HG03457 (cell line): ENCODE data around the gene ABCG1.

Source experiments
- ATAC-seq: cut with Tn5 transposase; IDR thresholded peaks from one replicate; pipeline ENCODE4 v1.9.1; 2021; ENCODE audit warnings: moderate number of reproducible peaks; ENCODE audit not compliant: unreplicated experiment

The ABCG1 gene

DNA sequence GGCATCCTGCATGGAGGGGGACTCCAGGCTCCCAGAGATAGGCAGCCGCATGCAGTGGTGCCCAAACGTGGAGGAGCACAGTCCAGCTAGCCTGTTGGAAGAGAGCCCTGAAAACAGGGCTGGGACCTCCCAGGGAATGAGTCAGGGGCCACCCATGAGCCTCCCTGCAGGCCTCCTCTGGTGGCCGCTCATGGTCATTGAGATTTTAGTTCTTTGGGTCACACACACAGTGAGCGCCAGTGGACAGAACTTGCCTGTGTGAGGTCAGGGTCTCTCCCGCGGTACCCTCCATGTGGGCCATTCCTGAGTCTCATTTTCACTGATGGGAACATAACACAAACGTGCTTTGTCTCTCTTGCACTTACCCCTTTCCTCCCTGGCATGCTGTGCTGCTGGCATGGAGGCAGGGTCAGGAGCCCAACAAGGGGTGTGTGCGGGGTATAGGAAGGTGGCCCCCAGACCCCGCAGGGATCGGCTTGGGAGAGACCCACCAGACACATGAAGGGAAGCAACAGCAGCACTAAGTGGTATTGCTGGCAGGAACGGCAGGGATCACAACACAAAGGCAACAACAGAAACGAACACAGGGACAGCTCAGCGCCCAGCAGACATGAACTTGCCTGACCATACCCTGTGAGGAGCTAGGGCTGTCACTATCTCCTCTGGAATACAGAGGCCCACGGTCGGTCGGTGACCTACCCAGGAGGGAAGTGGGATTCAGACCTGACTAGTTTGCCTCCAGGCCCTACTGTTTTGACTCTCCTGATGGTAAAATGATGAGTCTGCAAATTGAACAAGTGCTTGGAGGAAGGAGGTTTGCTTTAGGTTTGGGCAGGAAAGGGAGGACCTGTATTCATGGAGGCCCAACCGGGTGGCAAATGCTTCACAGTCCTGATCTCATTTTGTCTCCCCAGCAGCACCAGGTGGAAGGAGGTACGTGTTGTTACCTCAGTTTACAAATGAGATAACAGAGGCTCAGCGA is 31.8 kb downstream of the ABCG1 start:
- ATAC-seq: no peak

DNA sequence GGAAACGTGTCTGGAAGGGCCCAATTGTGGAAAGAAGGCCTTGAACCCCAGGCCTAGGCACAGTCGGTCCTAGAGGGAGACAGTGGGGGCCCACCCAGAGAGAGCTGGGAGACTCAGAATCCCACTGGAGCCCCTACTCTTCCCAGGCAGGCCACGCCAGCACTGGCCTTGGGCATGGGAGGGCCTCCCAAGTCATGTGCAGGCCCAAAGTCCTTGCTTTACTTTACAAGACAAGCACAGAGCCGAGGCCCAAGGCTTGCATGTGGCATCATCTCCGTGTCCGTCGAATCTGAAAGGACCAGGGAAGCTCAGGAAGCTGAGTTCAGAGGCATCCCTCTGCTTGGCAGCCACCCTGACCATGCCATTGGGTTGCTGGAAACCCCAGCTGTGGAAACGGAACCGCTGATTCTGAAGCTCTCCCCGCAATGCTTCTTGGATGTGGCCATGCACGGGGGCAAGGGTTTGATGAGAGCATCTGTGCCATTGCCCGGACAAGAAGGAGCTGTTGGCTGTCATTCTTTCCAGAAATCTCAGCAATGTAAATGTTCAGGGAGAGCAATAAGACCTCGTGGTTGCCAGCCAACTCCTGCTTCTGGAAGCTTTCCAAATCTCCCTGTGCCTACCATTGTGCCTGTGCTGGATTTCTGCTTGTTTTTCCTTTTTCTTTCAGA is 32.8 kb downstream of the ABCG1 start:
- ATAC-seq: no peak

DNA sequence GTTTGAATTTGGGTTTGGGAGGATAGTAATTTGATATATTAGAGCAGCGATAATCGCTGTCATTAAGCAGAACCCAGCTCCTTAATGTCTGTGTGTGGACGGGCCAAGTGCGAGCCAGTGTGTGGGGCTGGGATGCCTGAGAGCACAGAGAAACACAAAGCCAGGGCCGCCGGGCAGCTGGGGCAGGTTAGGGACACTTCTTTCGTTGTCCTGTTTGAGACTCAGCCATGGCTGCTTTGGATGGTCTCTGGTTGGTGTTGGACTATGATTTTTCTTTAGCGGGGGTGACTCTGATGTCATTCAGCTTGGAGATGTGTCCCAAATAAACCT is 33.4 kb downstream of the ABCG1 start:
- ATAC-seq: no peak

DNA sequence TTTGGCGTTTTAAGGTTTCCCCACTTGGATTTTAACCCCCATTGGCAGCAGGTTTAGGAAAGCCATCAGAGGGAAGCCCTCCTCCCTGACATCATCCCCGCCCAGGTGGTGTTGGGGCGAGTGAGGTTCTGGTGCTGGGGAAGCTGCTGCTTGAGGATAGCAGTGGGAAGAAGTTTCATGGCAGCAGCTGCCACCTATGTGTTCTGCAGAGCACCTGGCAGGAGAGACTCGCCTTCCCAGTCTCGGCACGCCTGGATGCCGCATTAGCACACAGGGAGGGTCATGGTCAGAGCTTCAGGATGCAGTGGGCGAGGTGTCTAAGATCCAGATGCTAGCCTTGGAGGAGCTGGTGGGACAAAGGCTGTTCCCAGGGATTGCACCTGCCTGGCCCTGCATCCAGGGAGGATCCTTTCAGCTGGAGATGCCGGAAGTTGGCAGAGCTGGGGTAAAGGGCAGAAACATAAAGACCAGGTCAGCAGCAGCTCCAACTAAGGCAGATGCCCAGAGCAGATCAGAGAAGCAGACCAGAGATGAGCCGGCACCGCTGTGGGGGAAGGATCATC is 33.9 kb downstream of the ABCG1 start:
- no peak for ATAC-seq

DNA sequence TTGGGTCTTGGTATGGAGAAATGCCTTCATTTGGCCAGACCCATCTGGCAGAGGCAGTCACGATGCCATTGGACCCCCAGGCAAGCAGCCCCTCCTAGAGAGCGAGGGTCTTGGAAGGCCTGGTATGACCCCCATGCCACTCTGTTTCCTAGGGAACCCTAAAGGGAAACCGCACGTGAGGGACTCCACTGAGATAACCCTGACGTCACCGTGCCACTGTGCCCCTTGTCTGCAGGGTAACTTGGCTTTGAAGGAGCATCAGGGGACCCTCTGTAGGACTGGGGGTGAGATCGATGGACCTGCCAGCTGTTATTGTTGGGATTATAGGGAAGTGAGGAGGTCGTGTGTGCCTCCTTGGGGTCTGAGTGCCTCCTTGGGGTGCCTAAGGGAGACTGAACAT is 34.5 kb downstream of the ABCG1 start:
- ATAC-seq: no peak

DNA sequence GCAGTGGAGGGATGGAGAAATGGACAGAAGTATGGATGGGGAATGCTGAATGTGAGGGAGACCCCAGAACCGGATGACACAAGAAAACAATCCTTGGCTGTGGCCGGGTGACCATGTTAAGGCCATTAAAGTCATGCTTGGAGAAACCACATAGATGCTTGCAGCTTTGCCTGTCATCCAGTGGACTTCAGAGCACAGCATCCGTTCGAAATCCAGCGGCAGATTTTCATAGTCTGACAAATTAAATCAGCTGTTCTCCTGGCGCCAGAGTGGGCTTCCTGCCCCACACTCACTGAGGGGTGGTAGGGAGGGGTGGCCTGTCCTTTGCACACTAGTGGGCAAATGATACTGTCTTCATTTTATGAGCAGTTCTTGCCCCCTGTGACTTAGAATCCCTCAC is 35.1 kb downstream of the ABCG1 start:
- ATAC-seq: no peak

DNA sequence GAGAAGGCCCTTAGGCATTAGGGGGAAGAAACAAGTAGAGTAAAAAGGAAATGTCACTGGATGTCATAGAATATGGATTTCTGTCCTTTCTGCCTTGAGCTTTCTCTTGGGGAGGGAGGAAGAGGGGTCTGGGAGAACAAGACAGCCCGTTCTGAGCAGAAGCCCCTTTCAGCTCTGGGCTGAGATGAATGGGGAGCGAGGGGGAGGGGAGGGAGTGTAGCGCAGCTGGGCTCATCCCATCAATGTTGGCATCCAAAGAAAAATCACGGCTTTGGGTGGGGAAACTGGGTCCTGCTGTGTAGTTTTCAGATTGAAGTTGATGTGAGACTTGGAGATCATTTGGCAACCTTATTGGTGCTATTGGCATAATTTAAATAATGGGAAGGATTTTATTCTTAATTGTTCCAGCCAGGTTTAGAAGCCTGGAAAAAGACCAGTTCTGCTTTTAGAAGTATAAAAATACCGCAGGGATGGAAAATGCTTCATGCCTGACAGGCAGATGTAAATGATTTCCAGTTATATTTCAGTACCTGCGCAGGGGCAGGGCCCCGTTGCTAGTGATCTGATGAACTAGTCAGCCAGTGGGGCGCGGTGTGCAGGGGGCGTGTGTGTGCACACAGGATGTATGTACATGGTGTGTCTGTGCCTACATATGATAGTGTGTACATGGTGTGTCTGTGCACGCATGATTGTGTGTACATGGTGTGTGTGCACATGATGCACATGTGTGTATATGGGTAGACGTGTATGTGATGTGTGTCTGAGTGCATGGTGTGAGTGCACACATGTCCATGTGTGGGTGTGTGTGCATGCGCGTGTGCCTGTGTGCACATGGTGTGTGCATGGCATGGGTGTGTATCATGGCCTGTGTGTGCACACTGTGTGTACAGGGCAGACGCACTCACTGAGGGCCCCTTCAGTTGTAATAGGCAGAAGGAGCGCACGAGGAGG is 36.0 kb downstream of the ABCG1 start:
- no peak for ATAC-seq

DNA sequence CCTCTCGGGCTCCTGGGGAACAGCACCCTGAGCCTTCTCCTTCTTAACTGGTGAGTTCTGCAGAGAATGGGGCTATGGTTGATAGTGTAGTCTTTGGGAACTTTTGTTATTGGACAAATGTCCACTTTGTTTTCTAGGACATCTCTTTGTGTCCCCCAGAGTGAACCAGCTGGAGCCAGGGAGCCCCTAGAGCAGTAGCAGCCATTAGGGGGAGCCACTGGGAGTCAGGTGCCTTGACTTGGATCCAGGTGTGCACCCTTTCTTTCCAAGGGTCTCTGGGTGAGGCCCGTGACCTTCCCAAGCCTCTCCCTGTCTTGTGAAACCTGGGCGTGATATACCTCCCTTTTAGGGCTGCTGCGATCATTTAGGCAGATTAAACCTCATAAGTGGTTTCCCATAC is 36.9 kb downstream of the ABCG1 start:
- ATAC-seq: no peak

DNA sequence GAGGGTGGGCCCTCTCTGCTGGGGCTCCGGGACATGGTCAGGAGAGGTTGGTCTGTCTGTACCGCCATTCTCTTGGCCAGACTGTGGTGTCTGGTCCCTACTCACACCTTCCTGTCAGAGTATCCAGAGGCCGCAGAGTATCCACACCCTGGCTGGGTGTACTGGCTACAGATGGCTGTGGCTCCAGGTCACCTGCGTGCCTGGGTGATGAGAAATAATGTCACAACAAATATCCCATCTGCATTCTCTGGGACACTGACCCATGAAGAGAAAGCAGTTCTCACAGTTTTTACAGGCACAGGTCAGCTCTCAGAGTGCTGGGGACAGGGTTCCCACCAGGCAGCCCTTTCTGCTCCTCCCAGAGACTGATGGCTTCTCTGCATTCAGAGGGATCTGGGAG is 37.4 kb downstream of the ABCG1 start:
- ATAC-seq: no peak

DNA sequence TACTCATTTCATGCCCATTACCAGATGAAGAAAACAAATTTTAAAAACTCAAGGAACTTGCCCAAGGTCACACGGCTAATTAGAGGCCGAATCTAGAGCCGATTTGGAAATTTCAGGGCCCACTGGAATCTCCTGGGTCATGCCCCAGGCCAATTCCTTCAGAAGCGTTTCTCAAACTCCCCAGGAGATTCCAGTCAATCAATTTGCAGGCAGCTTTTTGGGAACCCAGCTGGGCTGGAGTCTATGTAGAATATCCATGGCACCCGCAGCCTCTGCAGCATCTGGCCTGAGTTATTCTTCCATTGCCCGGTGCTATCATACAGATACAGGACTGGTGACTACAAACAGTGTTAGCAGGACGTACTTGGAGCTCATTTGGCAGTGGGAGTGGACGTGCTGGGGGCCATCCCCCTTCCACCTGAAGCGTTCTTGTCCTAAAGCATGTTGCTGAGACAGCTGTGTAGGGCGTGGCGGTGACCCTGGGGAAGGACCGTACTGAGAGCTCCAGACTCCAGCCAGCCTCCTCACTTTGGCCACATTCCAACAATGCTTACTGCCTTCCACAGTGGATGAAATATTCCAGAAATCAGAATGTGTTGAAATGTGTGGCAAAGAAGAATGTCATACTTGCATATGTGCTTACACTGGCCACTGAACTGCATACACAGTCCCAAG is 38.3 kb downstream of the ABCG1 start:
- no peak for ATAC-seq

DNA sequence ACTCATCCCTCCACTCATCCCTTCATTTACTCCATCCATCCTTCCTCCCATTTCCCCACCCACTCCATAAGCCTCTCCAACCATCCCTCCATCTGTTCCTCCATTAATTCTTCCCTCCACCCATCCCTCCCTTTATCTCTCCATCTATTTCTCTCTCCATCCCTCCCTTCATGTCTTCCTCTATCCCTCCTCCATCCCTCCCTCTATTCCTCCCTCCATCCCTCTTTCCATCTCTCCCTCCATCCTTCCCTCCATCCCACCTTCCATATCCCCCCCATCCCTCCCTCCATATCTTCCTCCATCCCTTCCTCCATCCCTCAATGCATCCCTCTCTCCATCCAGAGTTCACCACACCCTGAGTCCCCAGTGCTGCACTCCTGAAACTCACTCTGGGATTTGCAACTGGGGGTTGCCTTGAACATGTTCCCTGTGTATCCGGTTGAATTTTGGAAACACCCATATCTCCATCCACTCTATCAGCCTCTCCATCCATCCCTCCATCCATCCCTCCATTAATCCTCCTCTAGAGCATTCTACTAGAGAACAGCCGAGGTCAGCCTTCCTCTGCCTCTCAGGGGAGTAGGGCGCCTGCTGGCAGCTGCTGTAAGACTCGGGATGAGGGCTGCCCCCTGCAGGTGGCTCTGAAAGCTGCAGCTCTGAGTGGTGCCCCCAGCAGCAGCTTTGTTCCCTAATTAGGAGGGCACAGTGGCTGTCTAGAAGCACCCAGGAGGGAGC is 39.4 kb downstream of the ABCG1 start:
- no peak for ATAC-seq

DNA sequence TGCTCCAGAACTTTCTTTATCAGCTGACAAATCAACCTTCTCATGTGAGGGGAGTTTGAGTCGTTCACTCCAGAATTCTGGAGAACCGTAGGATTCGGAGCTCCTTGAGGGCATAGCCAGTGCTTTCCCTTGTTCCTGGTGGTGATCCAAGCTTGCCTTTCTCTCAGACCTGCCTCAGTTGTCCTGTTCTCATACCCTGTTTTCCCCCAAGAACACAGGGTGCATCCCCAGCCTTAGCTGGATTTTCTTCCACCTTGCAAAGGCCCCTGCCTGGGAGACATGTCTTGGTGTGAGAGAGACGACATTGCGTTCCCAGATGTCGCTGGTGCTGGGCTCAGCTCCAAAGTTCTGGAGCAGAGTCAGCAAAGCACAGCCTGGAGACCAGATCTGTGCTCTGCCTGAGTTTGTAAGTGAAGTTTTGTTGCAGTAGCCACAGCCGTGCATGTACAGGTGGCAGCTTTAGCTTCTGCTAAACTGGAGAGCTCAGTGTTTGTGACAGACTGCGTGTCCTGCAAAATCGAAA is 40.0 kb downstream of the ABCG1 start:
- no peak for ATAC-seq

DNA sequence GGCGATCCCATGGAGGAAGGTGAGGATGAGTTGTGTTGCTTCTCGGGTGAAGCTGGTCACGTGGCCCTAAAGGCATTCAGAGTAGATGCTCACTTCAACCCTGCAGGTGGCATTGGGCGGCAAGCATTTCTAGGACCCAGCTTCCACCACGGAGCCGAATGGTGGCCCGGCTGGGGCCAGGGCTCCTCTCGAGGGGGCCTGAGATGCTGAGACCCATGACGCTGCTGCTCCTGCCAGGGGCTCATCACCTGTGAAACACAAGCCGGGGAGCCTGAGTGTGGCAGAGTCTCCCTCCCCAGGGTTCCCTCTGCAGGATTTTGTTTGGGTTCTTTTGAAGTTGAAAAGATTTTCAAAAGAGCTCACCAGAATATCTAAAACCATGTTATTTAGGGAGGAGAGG is 41.2 kb downstream of the ABCG1 start:
- no peak for ATAC-seq

DNA sequence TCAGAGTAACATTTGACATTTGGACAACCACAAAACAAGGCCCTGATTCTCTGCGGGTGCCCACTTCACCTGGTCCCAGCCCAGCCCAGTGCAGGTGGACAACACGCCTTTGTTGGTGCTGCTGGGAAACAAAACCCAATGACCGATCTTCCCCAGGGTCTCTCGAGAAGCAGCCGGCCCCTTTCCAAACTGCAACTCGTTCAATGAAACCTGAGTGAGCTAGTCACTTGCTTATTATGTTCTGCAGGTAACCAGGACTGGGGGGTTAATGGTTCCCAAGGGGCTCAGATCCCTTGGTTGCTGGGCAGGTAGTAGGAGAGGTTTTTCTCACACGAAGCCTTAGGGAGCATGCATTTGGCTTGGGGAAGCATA is 42.9 kb downstream of the ABCG1 start:
- ATAC-seq: no peak

DNA sequence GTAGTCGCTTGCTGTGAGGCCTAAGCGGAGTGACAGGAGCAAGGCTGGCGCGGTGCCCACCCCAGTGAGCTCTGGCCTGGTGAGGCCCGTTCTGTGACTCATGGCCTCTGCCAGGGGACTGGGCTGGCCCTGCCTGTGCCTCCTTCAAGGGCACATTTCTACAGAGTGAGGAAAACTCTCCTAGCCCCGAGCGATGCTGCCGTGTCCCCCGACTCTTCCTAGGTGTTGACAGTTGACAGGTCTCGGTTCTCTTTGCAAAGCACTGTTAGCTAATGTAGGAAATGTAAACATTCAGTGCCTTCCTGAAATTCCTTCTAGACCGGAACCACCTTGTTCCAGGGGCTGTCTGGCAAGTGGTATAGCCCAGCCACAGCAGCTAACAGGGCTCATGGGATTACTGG is 43.9 kb downstream of the ABCG1 start:
- ATAC-seq: no peak

DNA sequence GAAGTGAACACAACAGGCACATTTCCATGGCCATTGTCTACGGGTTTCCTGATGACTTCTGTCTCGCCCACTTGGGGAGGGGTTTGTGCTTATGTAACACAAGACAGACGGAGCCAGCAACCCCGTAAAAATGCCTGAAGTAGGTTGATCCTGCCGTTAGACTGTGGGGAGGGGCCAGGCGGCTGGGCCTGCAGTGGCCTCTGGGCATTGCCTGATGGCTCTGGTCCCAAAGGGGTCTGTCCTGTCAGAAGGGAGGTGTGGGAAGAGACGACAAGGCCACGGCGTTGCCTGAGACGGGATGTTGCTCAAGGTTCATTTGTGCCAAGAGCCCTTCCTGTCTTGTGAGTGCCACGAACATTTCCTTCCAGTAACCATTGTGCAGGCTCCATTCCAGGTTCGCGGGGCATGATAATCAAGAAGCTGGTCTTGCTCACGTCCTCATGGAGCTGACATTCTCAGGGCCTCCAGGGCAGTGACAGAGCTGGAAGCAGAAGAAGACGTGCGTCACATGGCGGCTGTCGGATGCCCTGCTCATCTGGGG is 44.7 kb downstream of the ABCG1 start:
- ATAC-seq: no peak

DNA sequence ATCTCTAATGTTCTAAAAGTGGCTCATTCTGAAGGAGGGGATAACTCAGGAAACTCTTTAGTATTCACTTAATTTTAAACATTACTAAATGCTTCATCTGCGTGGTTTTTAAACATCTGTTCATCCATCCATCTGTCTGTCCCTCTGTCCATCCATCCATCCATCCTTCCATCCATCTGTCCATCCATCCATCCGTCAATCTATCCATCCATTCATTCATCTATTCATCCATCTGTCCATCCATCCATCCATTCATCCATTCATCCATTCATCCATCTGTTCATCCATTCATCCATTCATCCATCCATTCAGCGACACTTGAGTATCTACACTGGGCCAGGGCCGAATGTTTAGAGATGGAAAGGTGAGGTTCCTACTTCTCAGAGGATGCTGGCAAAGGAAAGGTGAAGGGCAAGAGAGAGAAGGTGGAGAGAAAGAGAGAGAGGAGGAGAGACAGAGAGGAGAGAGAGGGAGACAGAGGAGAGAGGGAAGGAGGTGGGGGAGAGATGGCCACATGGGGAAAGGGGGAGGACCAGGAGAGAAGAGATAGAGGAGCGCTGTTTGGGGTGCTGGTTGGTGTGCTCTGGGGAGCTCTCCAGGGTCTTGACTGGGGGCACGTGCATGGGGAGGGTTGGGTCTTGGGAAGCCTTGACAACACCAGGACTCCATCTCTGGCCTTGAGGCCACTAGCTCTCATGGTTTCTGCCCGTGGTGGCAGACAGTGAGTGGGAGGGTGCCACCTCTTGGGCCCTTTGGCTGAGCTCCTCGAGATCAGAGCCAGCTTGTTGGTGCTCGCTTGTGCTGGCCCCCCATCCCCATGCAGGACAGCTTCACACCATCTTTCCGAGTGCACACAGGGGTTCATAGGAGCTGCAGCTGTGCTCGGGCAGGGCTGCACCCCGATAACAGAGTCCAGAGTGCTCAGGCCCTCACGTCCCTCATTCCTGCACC is 45.6 kb downstream of the ABCG1 start:
- no peak for ATAC-seq

DNA sequence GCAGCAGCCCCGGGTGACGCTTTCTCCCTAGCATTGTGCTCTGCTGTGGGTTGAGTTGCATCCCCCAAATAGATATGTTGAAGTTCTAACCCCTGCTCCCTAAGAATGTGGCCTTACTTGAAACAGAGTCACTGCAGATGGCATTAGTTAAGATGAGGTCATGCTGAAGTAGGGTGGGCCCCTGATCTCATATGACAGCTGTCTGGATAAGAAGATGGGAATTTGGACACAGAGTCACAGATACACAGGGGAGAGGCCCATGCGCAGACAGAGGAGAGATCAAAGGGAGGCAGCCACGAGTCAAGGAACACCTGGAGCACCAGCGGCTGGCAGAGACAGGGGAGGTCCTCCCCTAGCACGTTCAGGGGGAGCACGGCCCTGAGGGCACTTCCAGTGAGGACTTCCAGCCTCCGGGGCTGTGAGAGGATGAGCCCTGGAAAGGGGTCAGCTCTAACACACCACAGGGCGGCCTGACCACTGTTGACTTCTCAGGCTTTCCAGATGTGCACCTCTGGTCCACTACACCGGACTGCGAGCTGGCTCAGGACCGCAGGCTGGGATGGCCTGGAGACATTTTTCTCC is 46.4 kb downstream of the ABCG1 start:
- ATAC-seq: no peak
